HepG2 (cell line): ENCODE measurements around the gene MITF. TPM values are rescaled to one million over a fixed set of nuclear protein-coding genes. Genes with fewer than 3 reads are reported as not detected.

Source experiments
- ATAC-seq: fragments of 200-7000 bp; cut with Tn5 transposase; 3 replicates; pipeline ENCODE4 v1.9.1; 2020; ENCODE audit warnings: mild to moderate bottlenecking, moderate library complexity
- BruUV-seq: library from RNA; stranded (reverse); fragments of 400-500 nt; replicated peaks from 2 replicates; lab custom pipeline; 2021; lab: Mats Ljungman, UMichigan
- CTCF ChIA-PET: fragments of 300-600 bp; formaldehyde crosslinking; extraction: SDS; loops from one replicate; lab custom pipeline; 2021; ENCODE audit warnings: low total read pairs, inconsistent platforms, low intra/inter-chr PET ratio; lab: Yijun Ruan, JAX
- POLR2A ChIA-PET: fragments of 350-600 bp; sonication (Branson Sonifier 250); formaldehyde crosslinking; loops from one replicate; lab custom pipeline; 2020; ENCODE audit warnings: antibody characterized with exemption, inconsistent platforms; lab: Yijun Ruan, JAX
- DNase-seq: peaks from one replicate; pipeline ENCODE4 v3.0.0-alpha.2; 2015; ENCODE audit warnings: low spot score
- FAIRE-seq: peaks from 3 replicates; lab custom pipeline; 2011; peaks lifted over from hg19 to GRCh38; lab: Jason Lieb, UNC
- H2AFZ ChIP-seq: one replicate; pipeline ENCODE4 v1.6.1; 2011; ENCODE audit warnings: low read length, inconsistent platforms
- H3K27ac ChIP-seq: fragments of 300-600 bp; 3 replicates; pipeline ENCODE4 v1.8.0; 2011; ENCODE audit warnings: mixed run types, mild to moderate bottlenecking, mixed read lengths, low read length, inconsistent platforms; ENCODE audit not compliant: insufficient read depth; ENCODE audit errors: extremely low read length
- H3K27me3 ChIP-seq, 2 experiments: fragments of 200-600 bp in 1 of 2; 2 replicates in 1 of 2; 3 replicates in 1 of 2; pipeline versions ENCODE4 v1.6.0 to v1.8.0; 2011; ENCODE audit warnings: low read length in 2 of 2, mild to moderate bottlenecking in 2 of 2, moderate library complexity in 2 of 2, inconsistent platforms in 1 of 2; ENCODE audit not compliant: insufficient read depth in 2 of 2, control insufficient read depth in 1 of 2
- H3K36me3 ChIP-seq, 2 experiments: fragments of 200-600 bp in 1 of 2; replicated peaks in 1 of 2; 2 replicates in 1 of 2; 3 replicates in 1 of 2; pipeline versions ENCODE4 v1.5.1 to v1.8.0; 2011; ENCODE audit warnings: low read length in 2 of 2, inconsistent platforms in 1 of 2; ENCODE audit not compliant: insufficient read depth in 2 of 2, control insufficient read depth in 1 of 2
- H3K4me1 ChIP-seq: 2 replicates; pipeline ENCODE4 v1.5.1; 2012; ENCODE audit warnings: low read length, inconsistent platforms; ENCODE audit not compliant: insufficient read depth
- H3K4me2 ChIP-seq: 2 replicates; pipeline ENCODE4 v1.6.0; 2011; ENCODE audit warnings: low read depth, low read length, inconsistent platforms
- H3K4me3 ChIP-seq, 3 experiments: fragments of 200-600 bp in 1 of 3; sonication (generic), shearing (Covaris generic) in 1 of 3; replicated peaks in 1 of 3; 2 replicates each; pipeline ENCODE4 v1.5.1; 2011 to 2016; ENCODE audit warnings: low read length in 3 of 3, inconsistent platforms in 2 of 3, low read depth in 2 of 3, mild to moderate bottlenecking in 2 of 3, control low read depth in 1 of 3, mixed read lengths in 1 of 3; ENCODE audit not compliant: insufficient read depth in 1 of 3
- H3K79me2 ChIP-seq: one replicate; pipeline ENCODE4 v1.6.1; 2011; ENCODE audit warnings: low read length, inconsistent platforms; ENCODE audit not compliant: insufficient read depth
- H3K9ac ChIP-seq: 2 replicates; pipeline ENCODE4 v1.6.0; 2011; ENCODE audit warnings: mild to moderate bottlenecking, low read depth, low read length, inconsistent platforms; ENCODE audit not compliant: insufficient read depth
- H3K9me3 ChIP-seq: 2 replicates; pipeline ENCODE4 v1.5.1; 2012; ENCODE audit warnings: mild to moderate bottlenecking, low read length
- H4K20me1 ChIP-seq: 2 replicates; pipeline ENCODE4 v1.6.0; 2011; ENCODE audit warnings: inconsistent platforms, mild to moderate bottlenecking, low read length, moderate library complexity; ENCODE audit not compliant: insufficient read depth
- CEBPB ChIP-seq: IDR thresholded peaks from 2 replicates; pipeline ENCODE4 v1.6.1; 2011; ENCODE audit warnings: low read depth, low read length, improper control_type of control experiment, borderline replicate concordance
- FOXA3 ChIP-seq: IDR thresholded peaks from 2 replicates; pipeline ENCODE4 v1.6.1; 2016; ENCODE audit warnings: missing genetic modification reagents, missing compliant biosample characterization
- JDP2 ChIP-seq: sonication (generic); formaldehyde crosslinking; IDR thresholded peaks from 2 replicates; pipeline ENCODE4 v1.8.1; 2022; ENCODE audit warnings: missing genetic modification reagents, borderline replicate concordance
- MAF1 ChIP-seq: sonication (generic); formaldehyde crosslinking; IDR thresholded peaks from 2 replicates; pipeline ENCODE4 v1.5.0; 2020; ENCODE audit warnings: missing genetic modification reagents, borderline replicate concordance
- SOX13 ChIP-seq, 3 experiments: fragments of 450-650 bp in 1 of 3; sonication (generic) in 1 of 3; formaldehyde crosslinking in 1 of 3; IDR thresholded peaks in 2 of 3; conservative IDR thresholded peaks in 1 of 3; 2 replicates each; pipeline versions ENCODE4 v1.5.0 to v1.6.1; 2016 to 2020; ENCODE audit warnings: antibody characterized with exemption in 1 of 3, mild to moderate bottlenecking in 1 of 3, missing compliant biosample characterization in 1 of 3, missing genetic modification reagents in 1 of 3, moderate library complexity in 1 of 3
- SOX5 ChIP-seq: IDR thresholded peaks from 2 replicates; pipeline ENCODE4 v1.6.1; 2016; ENCODE audit warnings: borderline replicate concordance
- U2AF2 ChIP-seq: fragments of 200-400 bp; formaldehyde crosslinking; IDR thresholded peaks from 2 replicates; pipeline ENCODE4 v1.6.1; 2017; ENCODE audit warnings: low read depth, mild to moderate bottlenecking, low read length
- ZNF101 ChIP-seq: sonication (generic); formaldehyde crosslinking; IDR thresholded peaks from 2 replicates; pipeline ENCODE4 v1.4.0; 2020; ENCODE audit warnings: mild to moderate bottlenecking, low read depth, missing genetic modification reagents, borderline replicate concordance
- WGBS: methylation state at CpG from one replicate; pipeline ENCODE4 v1.1.6; 2017; ENCODE audit warnings: low lambda C conversion rate; 5-methylcytosine and 5-hydroxymethylcytosine counted together
- in situ Hi-C: cut with HindIII; loops from 2 replicates; pipeline ENCODE4 v1.10.0; 2017; ENCODE audit warnings: low pct_unique_long_range_greater_than_20kb; ENCODE audit not compliant: extremely low pct_ligation_motif_present
- intact Hi-C: fragments of 100-400 bp; cut with micrococcal nuclease; formaldehyde crosslinking; loops from one replicate; pipeline ENCODE4 v1.10.0; 2022; ENCODE audit not compliant: unreplicated experiment
- polyA plus RNA-seq, 8 experiments: library from polyadenylated mRNA; depleted of rRNA in 3 of 8; stranded (reverse) in 7 of 8; unstranded in 1 of 8; fragments of >200 nt; fragmentation: Illumina TruSeq in 4 of 8; extraction: Trizol in 4 of 8; gene quantifications; 2 replicates each; pipeline versions ENCODE4 v1.2.1 to v1.2.3, GENCODE V29; 2011 to 2016; ENCODE audit warnings: low read depth in 4 of 8, missing spikeins in 1 of 8, mixed read lengths in 1 of 8; ENCODE audit not compliant: insufficient read depth in 1 of 8
- total RNA-seq, 5 experiments: library from RNA; depleted of rRNA; stranded (reverse); fragments of >200 nt; fragmentation: Illumina TruSeq; extraction: Trizol; gene quantifications; 2 replicates each; pipeline ENCODE4 v1.2.3, GENCODE V29; 2016; ENCODE audit warnings: low read depth in 1 of 5
- TF ChIP-seq, protein P1 (sequence below): sonication (generic); formaldehyde crosslinking; IDR thresholded peaks from 2 replicates; pipeline ENCODE4 v1.4.0; 2020; ENCODE audit warnings: missing genetic modification reagents
- TF ChIP-seq, protein P2 (sequence below): sonication (generic); formaldehyde crosslinking; IDR thresholded peaks from one replicate; pipeline ENCODE4 v1.5.1; 2020; ENCODE audit warnings: mild to moderate bottlenecking, missing genetic modification reagents; ENCODE audit errors: not compliant biosample characterization

The MITF gene
- total and polyA plus RNA-seq, 2 of the 13 experiments (the other 11 are each of a cell fraction or from before 2014, with no cell fraction given) = 0.12 to 0.38 TPM

DNA sequence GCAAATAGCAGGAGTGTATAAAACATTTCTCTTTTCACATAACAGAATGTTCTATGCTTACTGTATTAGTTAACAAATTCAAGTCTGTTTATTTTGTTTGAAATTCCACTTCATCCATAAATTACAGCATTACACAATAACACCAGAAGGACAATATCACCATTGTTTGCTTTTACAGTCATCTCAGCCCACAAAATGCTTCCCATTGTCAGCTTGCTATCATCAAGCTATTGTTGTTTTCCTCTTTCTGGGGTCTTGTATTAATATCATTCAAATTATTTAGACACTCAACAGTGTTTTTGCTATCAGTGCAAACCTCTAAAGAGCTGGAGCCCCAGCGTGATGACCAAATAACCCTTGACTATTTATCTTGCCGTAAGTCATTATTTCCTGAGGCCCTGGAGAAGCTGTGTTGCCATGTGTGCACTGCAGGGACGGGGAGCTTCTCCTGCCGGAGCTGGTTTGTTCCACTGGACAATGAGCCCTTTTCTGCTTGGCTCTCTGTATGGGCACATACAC is 261.4 kb downstream of the MITF start:
- H3K4me2 ChIP-seq = no peak overlapping the region
- no peak overlapping the region for H3K9ac ChIP-seq
- H4K20me1 ChIP-seq = no peaks in the 10 kb centered on the region
- TF ChIP-seq SOX5 = 0 out of 2 replicates have a peak, but pooled peaks have one; percentile 17
- peak; percentile 33; the same call in 1 of the 2 replicates for TF ChIP-seq CEBPB
- TF ChIP-seq ZNF101 (CRISPR knock-in tag) = no peak
- TF ChIP-seq, protein P1, sequence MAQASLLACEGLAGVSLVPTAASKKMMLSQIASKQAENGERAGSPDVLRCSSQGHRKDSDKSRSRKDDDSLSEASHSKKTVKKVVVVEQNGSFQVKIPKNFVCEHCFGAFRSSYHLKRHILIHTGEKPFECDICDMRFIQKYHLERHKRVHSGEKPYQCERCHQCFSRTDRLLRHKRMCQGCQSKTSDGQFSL = no peak
- no peak for TF ChIP-seq SOX13 (IDR thresholded peaks at IDR 0.05)
- peak in 1 of 2 experiments; percentile 63; a peak in 1 of 4 replicates for TF ChIP-seq SOX13 (CRISPR knock-in tag; conservative IDR thresholded peaks at IDR 0.05 in 1 of 2, IDR thresholded peaks at IDR 0.05 in 1 of 2)
- CTCF ChIA-PET = no interaction called here
- H2AFZ ChIP-seq = no peak overlapping the region
- no peaks in the 10 kb centered on the region for H3K79me2 ChIP-seq
- intact Hi-C loops = no loop called here
- BruUV-seq = no TSS peak
- in situ Hi-C loops = no loop called here
- FAIRE-seq (no peak), ATAC-seq (peak; percentile 52), DNase-seq (no peak)
- H3K27ac ChIP-seq = no peak overlapping the region
- peaks cover 1 to 8% of the 10 kb centered on the region in 2 experiments; a peak in 2 of 5 replicates for H3K27me3 ChIP-seq
- 0% methylated on average over 4 of the region's 4 CpGs for whole genome bisulfite sequencing
- POLR2A ChIA-PET = no interaction called here
- H3K36me3 ChIP-seq = no peaks in the 10 kb centered on the region
- H3K4me1 ChIP-seq = no peaks in the 10 kb centered on the region
- H3K9me3 ChIP-seq = no peaks in the 10 kb centered on the region
- H3K4me3 ChIP-seq = no peak overlapping the region

- H3K9me3 ChIP-seq = no peaks in the 10 kb centered on the region
- BruUV-seq = no TSS peak
- ATAC-seq (no peak), DNase-seq (no peak), FAIRE-seq (no peak)
- CTCF ChIA-PET = no interaction called here
- in situ Hi-C loops = no loop called here
- H2AFZ ChIP-seq = no peak overlapping the region
- H3K4me1 ChIP-seq = no peaks in the 10 kb centered on the region
- H3K27me3 ChIP-seq = peaks cover 1 to 8% of the 10 kb centered on the region in 2 experiments; a peak in 2 of 5 replicates
- intact Hi-C loops = no loop called here
- H3K27ac ChIP-seq = no peak overlapping the region
- no peak overlapping the region for H3K4me2 ChIP-seq
- no peaks in the 10 kb centered on the region for H3K79me2 ChIP-seq
- no peaks in the 10 kb centered on the region for H3K36me3 ChIP-seq
- no peak overlapping the region for H3K9ac ChIP-seq
- H4K20me1 ChIP-seq = no peaks in the 10 kb centered on the region
- no peak overlapping the region for H3K4me3 ChIP-seq
- POLR2A ChIA-PET = no interaction called here
- TF ChIP-seq FOXA3 = no peak
- no peak for TF ChIP-seq MAF1 (CRISPR knock-in tag)
- TF ChIP-seq JDP2 (CRISPR knock-in tag) = no peak
- no peak for TF ChIP-seq U2AF2
- TF ChIP-seq, protein P2, sequence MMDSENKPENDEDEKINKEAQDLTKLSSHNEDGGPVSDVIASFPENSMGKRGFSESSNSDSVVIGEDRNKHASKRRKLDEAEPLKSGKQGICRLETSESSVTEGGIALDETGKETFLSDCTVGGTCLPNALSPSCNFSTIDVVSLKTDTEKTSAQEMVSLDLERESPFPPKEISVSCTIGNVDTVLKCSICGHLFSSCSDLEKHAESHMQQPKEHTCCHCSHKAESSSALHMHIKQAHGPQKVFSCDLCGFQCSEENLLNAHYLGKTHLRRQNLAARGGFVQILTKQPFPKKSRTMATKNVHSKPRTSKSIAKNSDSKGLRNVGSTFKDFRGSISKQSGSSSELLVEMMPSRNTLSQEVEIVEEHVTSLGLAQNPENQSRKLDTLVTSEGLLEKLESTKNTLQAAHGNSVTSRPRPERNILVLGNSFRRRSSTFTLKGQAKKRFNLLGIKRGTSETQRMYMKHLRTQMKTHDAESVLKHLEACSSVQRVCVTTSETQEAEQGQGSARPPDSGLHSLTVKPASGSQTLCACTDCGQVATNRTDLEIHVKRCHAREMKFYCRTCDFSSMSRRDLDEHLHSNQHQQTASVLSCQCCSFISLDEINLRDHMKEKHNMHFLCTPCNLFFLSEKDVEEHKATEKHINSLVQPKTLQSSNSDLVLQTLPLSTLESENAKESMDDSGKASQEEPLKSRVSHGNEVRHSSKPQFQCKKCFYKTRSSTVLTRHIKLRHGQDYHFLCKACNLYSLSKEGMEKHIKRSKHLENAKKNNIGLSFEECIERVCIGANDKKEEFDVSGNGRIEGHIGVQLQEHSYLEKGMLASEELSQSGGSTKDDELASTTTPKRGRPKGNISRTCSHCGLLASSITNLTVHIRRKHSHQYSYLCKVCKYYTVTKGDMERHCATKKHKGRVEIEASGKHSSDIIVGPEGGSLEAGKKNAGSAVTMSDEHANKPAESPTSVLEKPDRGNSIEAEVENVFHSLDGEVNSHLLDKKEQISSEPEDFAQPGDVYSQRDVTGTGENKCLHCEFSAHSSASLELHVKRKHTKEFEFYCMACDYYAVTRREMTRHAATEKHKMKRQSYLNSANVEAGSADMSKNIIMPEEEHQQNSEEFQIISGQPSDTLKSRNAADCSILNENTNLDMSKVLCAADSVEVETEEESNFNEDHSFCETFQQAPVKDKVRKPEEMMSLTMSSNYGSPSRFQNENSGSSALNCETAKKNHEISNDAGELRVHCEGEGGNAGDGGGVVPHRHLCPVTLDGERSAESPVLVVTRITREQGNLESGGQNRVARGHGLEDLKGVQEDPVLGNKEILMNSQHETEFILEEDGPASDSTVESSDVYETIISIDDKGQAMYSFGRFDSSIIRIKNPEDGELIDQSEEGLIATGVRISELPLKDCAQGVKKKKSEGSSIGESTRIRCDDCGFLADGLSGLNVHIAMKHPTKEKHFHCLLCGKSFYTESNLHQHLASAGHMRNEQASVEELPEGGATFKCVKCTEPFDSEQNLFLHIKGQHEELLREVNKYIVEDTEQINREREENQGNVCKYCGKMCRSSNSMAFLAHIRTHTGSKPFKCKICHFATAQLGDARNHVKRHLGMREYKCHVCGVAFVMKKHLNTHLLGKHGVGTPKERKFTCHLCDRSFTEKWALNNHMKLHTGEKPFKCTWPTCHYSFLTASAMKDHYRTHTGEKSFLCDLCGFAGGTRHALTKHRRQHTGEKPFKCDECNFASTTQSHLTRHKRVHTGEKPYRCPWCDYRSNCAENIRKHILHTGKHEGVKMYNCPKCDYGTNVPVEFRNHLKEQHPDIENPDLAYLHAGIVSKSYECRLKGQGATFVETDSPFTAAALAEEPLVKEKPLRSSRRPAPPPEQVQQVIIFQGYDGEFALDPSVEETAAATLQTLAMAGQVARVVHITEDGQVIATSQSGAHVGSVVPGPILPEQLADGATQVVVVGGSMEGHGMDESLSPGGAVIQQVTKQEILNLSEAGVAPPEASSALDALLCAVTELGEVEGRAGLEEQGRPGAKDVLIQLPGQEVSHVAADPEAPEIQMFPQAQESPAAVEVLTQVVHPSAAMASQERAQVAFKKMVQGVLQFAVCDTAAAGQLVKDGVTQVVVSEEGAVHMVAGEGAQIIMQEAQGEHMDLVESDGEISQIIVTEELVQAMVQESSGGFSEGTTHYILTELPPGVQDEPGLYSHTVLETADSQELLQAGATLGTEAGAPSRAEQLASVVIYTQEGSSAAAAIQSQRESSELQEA (CRISPR knock-in tag) = no peak
Measured at GRCh38 chr3:70003119-70003518, 263.9 kb downstream of the MITF start.
